GM12872 (cell line): ENCODE data around the gene AGMO.

ENCODE experiments used
- CTCF ChIP-seq: IDR thresholded peaks from 3 replicates; pipeline ENCODE4 v1.5.1; 2011; ENCODE audit warnings: low read depth, mild to moderate bottlenecking, low read length, moderate library complexity; ENCODE audit not compliant: insufficient read depth

Gene AGMO

GRCh38 chr7:15323550-15323949, 238.3 kb downstream of the AGMO start:
- TF ChIP-seq CTCF = no peak

- TF ChIP-seq CTCF = no peak
These were observed 244.6 kb downstream of the AGMO start for GRCh38 chr7:15317215-15317614.

- TF ChIP-seq CTCF = no peak
These were observed 246.1 kb downstream of the AGMO start for GRCh38 chr7:15315678-15316077.

- no peak for TF ChIP-seq CTCF
These were observed 246.9 kb downstream of the AGMO start for GRCh38 chr7:15314922-15315321.

GRCh38 chr7:15313361-15313760, 248.5 kb downstream of the AGMO start:
- no peak for TF ChIP-seq CTCF

GRCh38 chr7:15309872-15310271, 251.9 kb downstream of the AGMO start:
- no peak for TF ChIP-seq CTCF

- TF ChIP-seq CTCF = no peak
These were observed 253.0 kb downstream of the AGMO start for GRCh38 chr7:15308821-15309220.

GRCh38 chr7:15306296-15306695, 255.5 kb downstream of the AGMO start:
- no peak for TF ChIP-seq CTCF
